Upper lobe of right lung (tissue), 1 donor: ENCODE data around the gene PKMYT1. TPM values are rescaled to one million over a fixed set of nuclear protein-coding genes. Genes with fewer than 3 reads are reported as not detected.
"Not testable (repeated sequence)": the region's sequence is repeated elsewhere in the genome, so short reads cannot be mapped to it uniquely, and the experiment has no call there.

Experiments used
- ATAC-seq: fragments of 200-7000 bp; cut with Tn5 transposase; one replicate; pipeline ENCODE4 v1.9.1; 2020; ENCODE audit warnings: mild to moderate bottlenecking, moderate library complexity
- DNase-seq: peaks from one replicate; pipeline ENCODE4 v3.0.0-alpha.2; 2020
- H3K27ac ChIP-seq: fragments of 200-600 bp; one replicate; pipeline ENCODE4 v1.8.0; 2022
- H3K27me3 ChIP-seq: fragments of 200-600 bp; one replicate; pipeline ENCODE4 v1.8.0; 2022; ENCODE audit warnings: mild to moderate bottlenecking
- H3K36me3 ChIP-seq: fragments of 200-600 bp; one replicate; pipeline ENCODE4 v1.8.0; 2022
- H3K4me1 ChIP-seq: fragments of 200-600 bp; one replicate; pipeline ENCODE4 v1.8.0; 2022
- H3K4me3 ChIP-seq: fragments of 200-600 bp; one replicate; pipeline ENCODE4 v1.8.0; 2022; ENCODE audit warnings: mild to moderate bottlenecking
- H3K9me3 ChIP-seq: fragments of 200-600 bp; one replicate; pipeline ENCODE4 v1.8.0; 2022
- intact Hi-C: fragments of 100-400 bp; cut with DNase I; formaldehyde crosslinking; loops from one replicate; pipeline ENCODE4 v1.11.0; 2022
- total RNA-seq: library from RNA; stranded (reverse); fragmentation: NEBNext Ultra II Directional; extraction: Animal tissue kit (Norgen Biotek cat#: 25700); gene quantifications from one replicate; pipeline ENCODE4 v1.2.1, GENCODE V29; 2021
- TF ChIP-seq, protein P1 (sequence below): fragments of 200-600 bp; IDR thresholded peaks from one replicate; pipeline ENCODE4 v1.8.0; 2022; ENCODE audit warnings: antibody characterized with exemption
- donor health status: DM: no; HTN: yes; CAD: no; lungs with severe emphysema.

PKMYT1 gene
- total RNA-seq, 1 donor from 2014 or later, result 3.8 TPM

DNA sequence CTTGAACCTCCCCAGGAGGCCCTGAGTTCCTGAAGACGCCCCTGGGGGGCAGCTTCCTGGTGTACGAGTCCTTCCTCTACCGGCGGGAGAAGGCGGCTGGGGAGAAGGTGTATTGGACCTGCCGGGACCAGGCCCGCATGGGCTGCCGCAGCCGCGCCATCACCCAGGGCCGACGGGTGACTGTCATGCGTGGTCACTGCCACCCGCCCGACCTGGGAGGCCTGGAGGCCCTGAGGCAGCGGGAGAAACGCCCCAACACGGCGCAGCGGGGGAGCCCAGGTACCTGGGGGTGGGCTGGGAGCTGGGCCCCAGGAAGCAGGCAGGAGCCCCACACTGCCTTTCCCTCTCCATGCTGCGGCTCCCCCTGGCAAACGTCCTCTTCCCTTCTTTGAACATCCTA, 46.5 kb downstream of the PKMYT1 start:
- no peak for DNase-seq
- H3K36me3 ChIP-seq, result peaks cover 71% of the 10 kb centered on the region
- intact Hi-C loops, result no loop called here

DNA sequence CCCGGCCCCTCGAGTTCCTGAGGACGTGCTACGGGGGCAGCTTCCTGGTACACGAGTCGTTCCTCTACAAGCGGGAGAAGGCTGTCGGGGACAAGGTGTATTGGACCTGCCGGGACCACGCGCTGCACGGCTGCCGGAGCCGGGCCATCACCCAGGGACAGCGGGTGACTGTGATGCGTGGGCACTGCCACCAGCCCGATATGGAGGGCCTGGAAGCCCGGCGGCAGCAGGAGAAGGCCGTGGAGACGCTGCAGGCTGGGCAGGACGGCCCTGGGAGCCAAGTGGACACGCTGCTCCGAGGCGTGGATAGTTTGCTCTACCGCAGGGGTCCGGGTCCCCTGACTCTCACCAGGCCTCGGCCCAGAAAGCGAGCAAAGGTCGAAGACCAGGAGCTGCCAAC, 47.1 kb downstream of the PKMYT1 start:
- peak; percentile 62 for DNase-seq
- Histone ChIP-seq H3K4me3 (no peak overlapping the region), H3K27ac (no peak overlapping the region), H3K9me3 (no peaks in the 10 kb centered on the region), H3K36me3 (peaks cover 65% of the 10 kb centered on the region), H3K27me3 (no peaks in the 10 kb centered on the region), H3K4me1 (no peaks in the 10 kb centered on the region)
- TF ChIP-seq, protein P1, sequence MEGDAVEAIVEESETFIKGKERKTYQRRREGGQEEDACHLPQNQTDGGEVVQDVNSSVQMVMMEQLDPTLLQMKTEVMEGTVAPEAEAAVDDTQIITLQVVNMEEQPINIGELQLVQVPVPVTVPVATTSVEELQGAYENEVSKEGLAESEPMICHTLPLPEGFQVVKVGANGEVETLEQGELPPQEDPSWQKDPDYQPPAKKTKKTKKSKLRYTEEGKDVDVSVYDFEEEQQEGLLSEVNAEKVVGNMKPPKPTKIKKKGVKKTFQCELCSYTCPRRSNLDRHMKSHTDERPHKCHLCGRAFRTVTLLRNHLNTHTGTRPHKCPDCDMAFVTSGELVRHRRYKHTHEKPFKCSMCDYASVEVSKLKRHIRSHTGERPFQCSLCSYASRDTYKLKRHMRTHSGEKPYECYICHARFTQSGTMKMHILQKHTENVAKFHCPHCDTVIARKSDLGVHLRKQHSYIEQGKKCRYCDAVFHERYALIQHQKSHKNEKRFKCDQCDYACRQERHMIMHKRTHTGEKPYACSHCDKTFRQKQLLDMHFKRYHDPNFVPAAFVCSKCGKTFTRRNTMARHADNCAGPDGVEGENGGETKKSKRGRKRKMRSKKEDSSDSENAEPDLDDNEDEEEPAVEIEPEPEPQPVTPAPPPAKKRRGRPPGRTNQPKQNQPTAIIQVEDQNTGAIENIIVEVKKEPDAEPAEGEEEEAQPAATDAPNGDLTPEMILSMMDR, result no peak
- intact Hi-C loops, result no loop called here
- no peak for ATAC-seq

More for the DNA sequence above, 46.5 kb downstream of the PKMYT1 start:
- no peaks in the 10 kb centered on the region for H3K27me3 ChIP-seq
- H3K9me3 ChIP-seq, result no peaks in the 10 kb centered on the region
- no peaks in the 10 kb centered on the region for H3K4me1 ChIP-seq
- no peak for ATAC-seq
- TF ChIP-seq, protein P1, result no peak
- no peak overlapping the region for H3K27ac ChIP-seq
- no peak overlapping the region for H3K4me3 ChIP-seq

DNA sequence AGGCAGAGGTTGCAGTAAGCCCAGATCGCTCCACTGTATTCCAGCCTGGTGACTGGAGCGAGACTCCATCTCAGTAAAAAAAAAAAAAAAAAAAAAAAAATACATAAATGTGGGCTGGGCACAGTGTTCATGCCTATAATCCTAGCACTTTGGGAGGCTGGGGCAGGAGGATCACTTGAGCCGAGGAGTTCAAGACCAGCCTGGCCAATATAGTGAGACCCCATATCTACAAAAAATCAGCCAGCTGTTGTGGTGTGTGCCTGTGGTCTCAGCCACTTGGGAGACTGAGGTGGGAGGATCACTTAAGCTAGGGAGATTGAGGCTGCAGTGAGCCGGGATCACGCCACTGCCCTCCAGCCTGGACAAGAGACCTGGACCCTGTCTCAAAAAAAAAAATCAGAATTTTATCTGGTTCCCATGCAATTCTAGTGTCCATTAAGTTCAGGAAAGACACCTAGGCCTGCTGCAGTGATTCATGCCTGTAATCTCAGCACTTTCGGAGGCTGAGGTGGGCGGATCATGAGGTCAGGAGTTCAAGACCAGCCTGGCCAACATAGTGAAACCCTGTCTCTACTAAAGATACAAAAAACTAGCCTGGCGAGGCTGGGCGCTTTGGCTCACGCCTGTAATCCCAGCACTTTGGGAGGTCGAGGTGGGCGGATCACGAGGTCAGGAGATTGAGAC, 48.9 kb downstream of the PKMYT1 start:
- H3K36me3 ChIP-seq, result peaks cover 47% of the 10 kb centered on the region
- H3K9me3 ChIP-seq, ATAC-seq, H3K27me3 ChIP-seq, H3K27ac ChIP-seq, intact Hi-C loops, H3K4me1 ChIP-seq, H3K4me3 ChIP-seq, DNase-seq: not testable (repeated sequence)

DNA sequence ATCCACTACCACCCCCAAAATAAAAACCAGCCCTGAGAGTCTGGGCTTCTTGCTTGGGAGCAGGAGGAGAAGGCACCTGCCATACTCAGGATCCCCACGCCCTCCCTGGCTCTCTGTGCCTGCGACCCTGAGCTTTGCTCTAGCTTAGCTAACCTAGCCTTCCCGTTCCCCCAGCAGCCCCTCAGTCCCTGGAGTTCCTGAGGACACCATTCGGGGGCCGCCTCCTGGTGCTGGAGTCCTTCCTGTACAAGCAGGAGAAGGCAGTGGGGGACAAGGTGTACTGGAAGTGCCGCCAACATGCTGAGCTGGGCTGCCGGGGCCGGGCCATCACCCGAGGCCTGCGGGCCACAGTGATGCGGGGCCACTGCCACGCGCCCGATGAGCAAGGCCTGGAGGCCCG, 50.0 kb downstream of the PKMYT1 start:
- Histone ChIP-seq H3K4me1 (peaks cover 7% of the 10 kb centered on the region), H3K36me3 (peaks cover 37% of the 10 kb centered on the region), H3K4me3 (no peak overlapping the region), H3K27ac (no peak overlapping the region), H3K9me3 (no peaks in the 10 kb centered on the region), H3K27me3 (no peaks in the 10 kb centered on the region)
- TF ChIP-seq, protein P1, result no peak
- ATAC-seq, result no peak
- intact Hi-C loops, result no loop called here
- DNase-seq, result no peak

DNA sequence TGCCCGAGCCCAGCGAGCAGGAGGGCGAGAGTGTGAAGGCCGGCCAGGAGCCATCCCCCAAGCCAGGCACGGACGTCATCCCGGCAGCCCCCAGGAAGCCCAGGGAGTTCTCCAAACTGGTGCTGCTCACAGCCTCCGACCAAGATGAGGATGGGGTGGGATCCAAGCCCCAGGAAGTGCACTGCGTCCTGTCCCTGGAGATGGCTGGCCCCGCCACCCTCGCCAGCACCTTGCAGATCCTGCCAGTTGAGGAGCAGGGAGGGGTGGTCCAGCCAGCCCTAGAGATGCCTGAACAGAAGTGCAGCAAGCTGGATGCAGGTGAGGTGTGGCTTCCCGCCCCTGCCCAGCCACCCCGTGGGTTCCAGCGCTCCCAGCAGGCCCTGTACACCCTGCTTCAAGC, 50.6 kb downstream of the PKMYT1 start:
- Histone ChIP-seq H3K27ac (no peak overlapping the region), H3K4me3 (no peak overlapping the region), H3K9me3 (no peaks in the 10 kb centered on the region), H3K4me1 (peaks cover 7% of the 10 kb centered on the region), H3K36me3 (peaks cover 34% of the 10 kb centered on the region), H3K27me3 (no peaks in the 10 kb centered on the region)
- intact Hi-C loops, result no loop called here
- TF ChIP-seq, protein P1, result no peak
- no peak for ATAC-seq
- DNase-seq, result no peak

DNA sequence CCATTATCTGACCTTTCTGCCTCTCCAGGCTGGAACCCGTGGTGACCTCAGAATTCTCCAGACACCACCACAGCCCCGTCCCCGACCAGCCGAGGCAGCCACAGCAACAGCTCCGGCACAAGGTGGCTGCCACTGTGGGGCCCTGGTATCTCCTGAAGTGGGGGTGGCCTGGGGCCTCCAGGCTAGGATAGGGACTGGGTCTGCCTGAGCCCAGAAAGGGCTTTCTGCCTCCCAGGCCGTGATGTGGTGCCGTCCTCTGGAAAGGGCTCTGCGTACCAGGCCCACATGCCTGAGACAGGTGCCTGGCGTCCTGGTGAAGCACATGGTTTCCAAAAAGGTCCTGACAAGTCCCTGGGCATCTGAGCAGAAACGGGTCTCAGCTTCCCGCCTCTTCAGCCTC, 51.5 kb downstream of the PKMYT1 start:
- peaks cover 7% of the 10 kb centered on the region for H3K4me1 ChIP-seq
- DNase-seq, result no peak
- intact Hi-C loops, result no loop called here
- H3K4me3 ChIP-seq, result no peak overlapping the region
- H3K36me3 ChIP-seq, result peaks cover 26% of the 10 kb centered on the region
- TF ChIP-seq, protein P1, result no peak
- no peaks in the 10 kb centered on the region for H3K27me3 ChIP-seq
- H3K9me3 ChIP-seq, result no peaks in the 10 kb centered on the region
- ATAC-seq, result no peak
- H3K27ac ChIP-seq, result no peak overlapping the region

DNA sequence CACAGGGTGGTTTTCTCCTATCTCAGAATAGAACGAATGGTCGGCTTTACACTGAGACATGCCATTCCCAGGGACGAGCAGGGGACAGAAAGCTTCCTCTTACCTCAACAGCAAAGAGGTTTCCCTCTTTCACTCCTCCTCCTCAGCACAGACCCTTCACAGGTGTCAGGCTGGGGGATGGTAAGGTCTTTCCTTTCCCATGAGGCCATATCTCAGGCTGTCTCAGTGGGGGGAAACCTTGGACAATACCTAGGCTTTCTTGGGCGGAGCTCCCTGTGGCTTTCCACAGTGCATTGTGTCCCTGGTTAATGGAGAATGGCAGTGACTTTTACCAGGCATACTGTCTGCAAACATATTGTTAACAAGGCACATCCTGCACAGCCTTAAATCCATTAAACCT, 52.1 kb downstream of the PKMYT1 start:
- H3K9me3 ChIP-seq, ATAC-seq, H3K4me3 ChIP-seq, H3K27ac ChIP-seq, H3K27me3 ChIP-seq, H3K4me1 ChIP-seq, DNase-seq, intact Hi-C loops: not testable (repeated sequence)
- peaks cover 19% of the 10 kb centered on the region for H3K36me3 ChIP-seq
